GM12878 (cell line): ENCODE data around the gene MYCBP2. TPM values are rescaled to one million over a fixed set of nuclear protein-coding genes. Genes with fewer than 3 reads are reported as not detected.
"Not testable (repeated sequence)": the region's sequence is repeated elsewhere in the genome, so short reads cannot be mapped to it uniquely, and the experiment has no call there.

Source experiments
- ATAC-seq: fragments of 200-7000 bp; cut with Tn5 transposase; 3 replicates; pipeline ENCODE4 v1.9.1; 2020; ENCODE audit warnings: mild to moderate bottlenecking, moderate library complexity
- BruUV-seq: library from RNA; stranded (reverse); fragments of 400-500 nt; replicated peaks from 2 replicates; lab custom pipeline; 2021; lab: Mats Ljungman, UMichigan
- CTCF ChIA-PET: fragments of 300-600 bp; sonication (Branson Sonifier 250); formaldehyde crosslinking; extraction: SDS; loops from one replicate; lab custom pipeline; 2021; ENCODE audit warnings: inconsistent platforms; lab: Yijun Ruan, JAX
- POLR2A ChIA-PET: fragments of 350-600 bp; formaldehyde crosslinking; extraction: SDS; loops from one replicate; lab custom pipeline; 2021; ENCODE audit warnings: inconsistent platforms; lab: Charles Lee
- RAD21 ChIA-PET: fragments of 300-600 bp; sonication (Branson Sonifier 250); formaldehyde crosslinking; loops from one replicate; lab custom pipeline; 2023; ENCODE audit warnings: antibody characterized with exemption; ENCODE audit not compliant: unreplicated experiment; lab: Charles Lee
- SMC1A ChIA-PET: fragments of 300-600 bp; sonication (Branson Sonifier 250); formaldehyde crosslinking; loops from one replicate; lab custom pipeline; 2023; ENCODE audit not compliant: unreplicated experiment, uncharacterized antibody; lab: Charles Lee
- DNase-seq: peaks from one replicate; pipeline ENCODE4 v3.0.0-alpha.2; 2011; ENCODE audit warnings: low read depth, low spot score
- FAIRE-seq: peaks from 3 replicates; lab custom pipeline; 2011; peaks lifted over from hg19 to GRCh38; lab: Jason Lieb, UNC
- H2AFZ ChIP-seq: 2 replicates; pipeline ENCODE4 v1.6.0; 2011; ENCODE audit warnings: low read depth, low read length, control low read depth; ENCODE audit not compliant: control insufficient read depth
- H3K27ac ChIP-seq: 2 replicates; pipeline ENCODE4 v1.5.1; 2011; ENCODE audit warnings: control low read depth; ENCODE audit not compliant: control insufficient read depth, insufficient read depth
- H3K27me3 ChIP-seq, 2 experiments: replicated peaks in 1 of 2; 2 replicates each; pipeline versions ENCODE4 v1.6.0 to v1.6.1; 2011; ENCODE audit warnings: low read length in 1 of 2; ENCODE audit not compliant: control insufficient read depth in 2 of 2, insufficient read depth in 2 of 2
- H3K36me3 ChIP-seq, 2 experiments: 2 replicates each; pipeline ENCODE4 v1.5.1; 2011; ENCODE audit warnings: low read length in 1 of 2; ENCODE audit not compliant: control insufficient read depth in 2 of 2, insufficient read depth in 2 of 2
- H3K4me1 ChIP-seq: 2 replicates; pipeline ENCODE4 v1.6.1; 2011; ENCODE audit warnings: mild to moderate bottlenecking, low read length, moderate library complexity, mixed read lengths; ENCODE audit not compliant: control insufficient read depth, insufficient read depth
- H3K4me2 ChIP-seq: 2 replicates; pipeline ENCODE4 v1.6.0; 2011; ENCODE audit warnings: control low read depth; ENCODE audit not compliant: control insufficient read depth, insufficient read depth
- H3K4me3 ChIP-seq: fragments of 200-600 bp; sonication (generic); 2 replicates; pipeline ENCODE4 v1.5.1; 2016
- H3K79me2 ChIP-seq: 2 replicates; pipeline ENCODE4 v1.6.0; 2011; ENCODE audit warnings: low read length; ENCODE audit not compliant: control insufficient read depth, insufficient read depth
- H3K9ac ChIP-seq: 2 replicates; pipeline ENCODE4 v1.8.0; 2011; ENCODE audit warnings: low read length, control low read depth, mixed read lengths; ENCODE audit not compliant: control insufficient read depth, insufficient read depth
- H3K9me3 ChIP-seq: replicated peaks from 3 replicates; pipeline ENCODE4 v1.5.1; 2011; ENCODE audit warnings: mild to moderate bottlenecking, low read length; ENCODE audit not compliant: control insufficient read depth, insufficient read depth
- H4K20me1 ChIP-seq: 2 replicates; pipeline ENCODE4 v1.6.0; 2011; ENCODE audit not compliant: control insufficient read depth, insufficient read depth
- ATF7 ChIP-seq: fragments of 450-650 bp; IDR thresholded peaks from 2 replicates; pipeline ENCODE4 v1.6.1; 2016; ENCODE audit warnings: low read depth, mild to moderate bottlenecking
- CBFB ChIP-seq: IDR thresholded peaks from 2 replicates; pipeline ENCODE4 v1.6.1; 2016; ENCODE audit warnings: antibody characterized with exemption, low read depth
- CHD2 ChIP-seq: IDR thresholded peaks from 2 replicates; pipeline ENCODE4 v1.6.1; 2011; ENCODE audit warnings: low read depth, low read length, improper control_type of control experiment, borderline replicate concordance
- CHD4 ChIP-seq: fragments of 200-600 bp; sonication (generic); IDR thresholded peaks from 2 replicates; pipeline ENCODE4 v1.6.1; 2016; ENCODE audit warnings: mild to moderate bottlenecking
- CREM ChIP-seq: IDR thresholded peaks from 2 replicates; pipeline ENCODE4 v1.6.1; 2014; ENCODE audit warnings: antibody characterized with exemption, low read depth
- FOXM1 ChIP-seq: IDR thresholded peaks from 2 replicates; pipeline ENCODE4 v1.6.1; 2012; ENCODE audit warnings: low read depth, mild to moderate bottlenecking, inconsistent platforms, low read length, moderate library complexity
- HDAC2 ChIP-seq: fragments of 200-600 bp; sonication (generic); IDR thresholded peaks from 2 replicates; pipeline ENCODE4 v1.6.1; 2017
- NBN ChIP-seq: fragments of 450-650 bp; IDR thresholded peaks from 2 replicates; pipeline ENCODE4 v1.6.1; 2016
- NFYB ChIP-seq: IDR thresholded peaks from 2 replicates; pipeline ENCODE4 v1.6.1; 2011; ENCODE audit warnings: low read depth, mild to moderate bottlenecking, low read length, improper control_type of control experiment, moderate library complexity; ENCODE audit not compliant: insufficient read depth
- NR2C2 ChIP-seq: IDR thresholded peaks from 2 replicates; pipeline ENCODE4 v1.6.1; 2011; ENCODE audit warnings: borderline replicate concordance, low read depth; ENCODE audit not compliant: control insufficient read depth, insufficient read length
- PML ChIP-seq: IDR thresholded peaks from 2 replicates; pipeline ENCODE4 v1.6.1; 2012; ENCODE audit warnings: low read length, inconsistent platforms
- RCOR1 ChIP-seq: conservative IDR thresholded peaks from 2 replicates; pipeline ENCODE4 v1.6.1; 2012; ENCODE audit warnings: low read depth, low read length, improper control_type of control experiment
- YY1 ChIP-seq: IDR thresholded peaks from 2 replicates; pipeline ENCODE4 v1.6.1; 2011; ENCODE audit warnings: low read depth, mild to moderate bottlenecking, low read length
- ZNF622 ChIP-seq: fragments of 450-650 bp; IDR thresholded peaks from 2 replicates; pipeline ENCODE4 v1.6.1; 2017; ENCODE audit warnings: mild to moderate bottlenecking, inconsistent platforms
- WGBS: methylation state at CpG from one replicate; pipeline ENCODE4 v1.1.6; 2016; ENCODE audit warnings: low lambda C conversion rate; ENCODE audit not compliant: insufficient replicate concordance, insufficient coverage; ENCODE audit errors: missing lambda C conversion rate; 5-methylcytosine and 5-hydroxymethylcytosine counted together
- in situ Hi-C: fragments of 300-500 bp; cut with MboI; formaldehyde crosslinking; loops from 9 replicates; pipeline ENCODE4 v1.14.3; 2018; ENCODE audit warnings: mixed read lengths
- intact Hi-C: fragments of 100-400 bp; cut with micrococcal nuclease; formaldehyde crosslinking; loops from one replicate; pipeline ENCODE4 v1.14.2; 2022; ENCODE audit not compliant: unreplicated experiment
- polyA plus RNA-seq, 11 experiments: library from polyadenylated mRNA; depleted of rRNA in 4 of 11; unstranded in 6 of 11; stranded (reverse) in 5 of 11; fragments of >200 nt; fragmentation: Nextera tagmentation in 4 of 11; fragmentation: Illumina TruSeq in 1 of 11; extraction: Ambion mirVana in 4 of 11; extraction: Trizol in 1 of 11; gene quantifications; 1 replicate in 1 of 11; 2 replicates in 10 of 11; pipeline versions ENCODE4 v1.2.1 to v1.2.3, GENCODE V29; 2011 to 2016; ENCODE audit warnings: inconsistent platforms in 2 of 11, missing spikeins in 2 of 11, low read depth in 1 of 11
- total RNA-seq, 4 experiments: library from RNA; depleted of rRNA in 3 of 4; stranded (reverse); fragments of >200 nt in 3 of 4; fragmentation: Illumina TruSeq in 1 of 4; extraction: Trizol in 1 of 4; gene quantifications; 2 replicates each; pipeline versions ENCODE4 v1.2.1 to v1.2.3, GENCODE V29; 2013 to 2021
- TF ChIP-seq, protein P1 (sequence below): IDR thresholded peaks from 2 replicates; pipeline ENCODE4 v1.6.1; 2012; ENCODE audit warnings: low read depth, low read length, improper control_type of control experiment

The MYCBP2 gene
- total and polyA plus RNA-seq, 10 of the 15 experiments (the other 5 are each of a cell fraction or from before 2014, with no cell fraction given), result 51.9 to 152 (median 98.2) TPM

DNA sequence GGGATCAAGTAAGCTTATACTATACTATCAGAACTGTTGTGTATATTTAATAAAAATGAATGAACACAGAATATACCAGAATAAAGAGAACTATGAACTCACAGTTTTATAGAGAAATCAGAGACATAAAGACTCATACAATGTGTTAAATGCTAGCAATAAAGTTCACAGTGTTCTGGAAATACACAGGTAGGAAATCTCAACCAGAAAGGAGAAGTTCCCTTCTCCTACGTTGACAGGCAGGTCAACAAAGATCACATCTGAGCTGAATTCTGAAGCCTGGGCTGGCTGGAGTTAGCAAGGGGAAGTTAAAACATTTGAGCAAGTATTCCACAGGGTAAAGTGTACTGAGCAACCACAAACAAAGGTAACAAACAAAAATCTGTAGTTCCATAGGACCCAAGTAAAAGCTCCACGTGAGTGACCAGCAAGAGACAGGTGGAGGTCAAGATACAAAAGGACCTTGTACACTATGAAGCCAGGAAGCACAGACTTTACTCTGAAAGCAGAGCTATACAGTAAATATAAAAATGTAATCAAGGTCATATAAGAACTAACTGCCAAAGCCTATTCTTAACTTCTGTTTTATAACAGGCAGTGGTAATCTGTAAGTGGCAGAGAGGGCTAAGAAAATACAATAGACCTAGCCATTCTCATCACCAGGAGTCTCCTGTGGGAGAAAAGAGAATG, 312.9 kb downstream of the MYCBP2 start:
- Histone ChIP-seq H3K9ac (no peak overlapping the region), H3K4me1 (peaks cover 4% of the 10 kb centered on the region; the same call in 1 of the 2 replicates), H3K27ac (no peak overlapping the region), H4K20me1 (no peaks in the 10 kb centered on the region), H3K4me3 (no peak overlapping the region), H2AFZ (no peak overlapping the region), H3K36me3 (peaks cover 8 to 46% of the 10 kb centered on the region in 2 experiments), H3K9me3 (no peaks in the 10 kb centered on the region), H3K4me2 (no peak overlapping the region), H3K79me2 (peaks cover 3% of the 10 kb centered on the region), H3K27me3 (no peaks in the 10 kb centered on the region)
- ATAC-seq, result no peak
- ChIA-PET CTCF (interaction anchor here (1.2 to 1.9 kb wide), 5 partner anchors 9 to 40 kb away, joined by 3 to 13 read pairs (median 4); no protein-coding TSS in a partner anchor), SMC1A (interaction anchor here (0.7 to 2.0 kb wide), 4 partner anchors 11 to 485 kb away, joined by 3 to 8 read pairs (median 4); no protein-coding TSS in a partner anchor), POLR2A (interaction anchor here (0.5 kb wide), 1 partner anchor 14 kb away, joined by 3 read pairs; no protein-coding TSS in a partner anchor), RAD21 (no interaction called here)
- no peak for FAIRE-seq
- in situ Hi-C loops, result loop anchor here (25.0 kb wide), 1 partner anchor 1623 kb away; no protein-coding TSS in a partner anchor
- DNase-seq, result no peak
- TF ChIP-seq NFYB (no peak), NBN (no peak), PML (no peak), CBFB (no peak), ZNF622 (no peak), CHD4 (no peak), HDAC2 (no peak), CREM (no peak), YY1 (no peak), CHD2 (no peak), ATF7 (no peak), RCOR1 (no peak), FOXM1 (no peak), NR2C2 (no peak)
- TF ChIP-seq, protein P1, sequence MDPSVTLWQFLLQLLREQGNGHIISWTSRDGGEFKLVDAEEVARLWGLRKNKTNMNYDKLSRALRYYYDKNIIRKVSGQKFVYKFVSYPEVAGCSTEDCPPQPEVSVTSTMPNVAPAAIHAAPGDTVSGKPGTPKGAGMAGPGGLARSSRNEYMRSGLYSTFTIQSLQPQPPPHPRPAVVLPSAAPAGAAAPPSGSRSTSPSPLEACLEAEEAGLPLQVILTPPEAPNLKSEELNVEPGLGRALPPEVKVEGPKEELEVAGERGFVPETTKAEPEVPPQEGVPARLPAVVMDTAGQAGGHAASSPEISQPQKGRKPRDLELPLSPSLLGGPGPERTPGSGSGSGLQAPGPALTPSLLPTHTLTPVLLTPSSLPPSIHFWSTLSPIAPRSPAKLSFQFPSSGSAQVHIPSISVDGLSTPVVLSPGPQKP, result no peak
- BruUV-seq, result no TSS peak
- intact Hi-C loops, result no loop called here
- 40% methylated on average over 2 of the region's 2 CpGs for WGBS

GRCh38 chr13:77009719-77010118, 317.2 kb downstream of the MYCBP2 start:
- RAD21 ChIA-PET, H3K4me1 ChIP-seq, H3K27ac ChIP-seq, BruUV-seq, H3K9ac ChIP-seq, ATAC-seq, H4K20me1 ChIP-seq, H2AFZ ChIP-seq, H3K79me2 ChIP-seq, intact Hi-C loops, FAIRE-seq, H3K9me3 ChIP-seq, POLR2A ChIA-PET, DNase-seq, H3K27me3 ChIP-seq, CTCF ChIA-PET, H3K4me3 ChIP-seq, H3K4me2 ChIP-seq: not testable (repeated sequence)
- peaks cover 8 to 37% of the 10 kb centered on the region in 2 experiments for H3K36me3 ChIP-seq
- 88% methylated on average over 5 of the region's 5 CpGs for WGBS
- in situ Hi-C loops, result loop anchor here (25.0 kb wide), 1 partner anchor 1628 kb away; no protein-coding TSS in a partner anchor
- SMC1A ChIA-PET, result interaction anchor here (0.9 to 1.3 kb wide), 3 partner anchors 9 to 507 kb away, joined by 3 read pairs; no protein-coding TSS in a partner anchor
